Suppressor macrophage (primary cell): ENCODE data around the gene ANKHD1.

Experiments used
- DNase-seq, 4 experiments: peaks; one replicate each; pipeline ENCODE4 v3.0.0-alpha.2; 2020 to 2022
- total RNA-seq, 17 experiments: gene quantifications; one replicate each; lab custom pipeline; 2026; ENCODE audit warnings: mixed read lengths in 6 of 17, inconsistent platforms in 3 of 17; lab: John Stamatoyannopoulos, UW

The ANKHD1 gene, protein sequence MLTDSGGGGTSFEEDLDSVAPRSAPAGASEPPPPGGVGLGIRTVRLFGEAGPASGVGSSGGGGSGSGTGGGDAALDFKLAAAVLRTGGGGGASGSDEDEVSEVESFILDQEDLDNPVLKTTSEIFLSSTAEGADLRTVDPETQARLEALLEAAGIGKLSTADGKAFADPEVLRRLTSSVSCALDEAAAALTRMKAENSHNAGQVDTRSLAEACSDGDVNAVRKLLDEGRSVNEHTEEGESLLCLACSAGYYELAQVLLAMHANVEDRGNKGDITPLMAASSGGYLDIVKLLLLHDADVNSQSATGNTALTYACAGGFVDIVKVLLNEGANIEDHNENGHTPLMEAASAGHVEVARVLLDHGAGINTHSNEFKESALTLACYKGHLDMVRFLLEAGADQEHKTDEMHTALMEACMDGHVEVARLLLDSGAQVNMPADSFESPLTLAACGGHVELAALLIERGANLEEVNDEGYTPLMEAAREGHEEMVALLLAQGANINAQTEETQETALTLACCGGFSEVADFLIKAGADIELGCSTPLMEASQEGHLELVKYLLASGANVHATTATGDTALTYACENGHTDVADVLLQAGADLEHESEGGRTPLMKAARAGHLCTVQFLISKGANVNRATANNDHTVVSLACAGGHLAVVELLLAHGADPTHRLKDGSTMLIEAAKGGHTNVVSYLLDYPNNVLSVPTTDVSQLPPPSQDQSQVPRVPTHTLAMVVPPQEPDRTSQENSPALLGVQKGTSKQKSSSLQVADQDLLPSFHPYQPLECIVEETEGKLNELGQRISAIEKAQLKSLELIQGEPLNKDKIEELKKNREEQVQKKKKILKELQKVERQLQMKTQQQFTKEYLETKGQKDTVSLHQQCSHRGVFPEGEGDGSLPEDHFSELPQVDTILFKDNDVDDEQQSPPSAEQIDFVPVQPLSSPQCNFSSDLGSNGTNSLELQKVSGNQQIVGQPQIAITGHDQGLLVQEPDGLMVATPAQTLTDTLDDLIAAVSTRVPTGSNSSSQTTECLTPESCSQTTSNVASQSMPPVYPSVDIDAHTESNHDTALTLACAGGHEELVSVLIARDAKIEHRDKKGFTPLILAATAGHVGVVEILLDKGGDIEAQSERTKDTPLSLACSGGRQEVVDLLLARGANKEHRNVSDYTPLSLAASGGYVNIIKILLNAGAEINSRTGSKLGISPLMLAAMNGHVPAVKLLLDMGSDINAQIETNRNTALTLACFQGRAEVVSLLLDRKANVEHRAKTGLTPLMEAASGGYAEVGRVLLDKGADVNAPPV (N-terminal part only)
- total RNA-seq = 1.4 to 7.8 (median 4.0) reads per million in 17 experiments

DNA sequence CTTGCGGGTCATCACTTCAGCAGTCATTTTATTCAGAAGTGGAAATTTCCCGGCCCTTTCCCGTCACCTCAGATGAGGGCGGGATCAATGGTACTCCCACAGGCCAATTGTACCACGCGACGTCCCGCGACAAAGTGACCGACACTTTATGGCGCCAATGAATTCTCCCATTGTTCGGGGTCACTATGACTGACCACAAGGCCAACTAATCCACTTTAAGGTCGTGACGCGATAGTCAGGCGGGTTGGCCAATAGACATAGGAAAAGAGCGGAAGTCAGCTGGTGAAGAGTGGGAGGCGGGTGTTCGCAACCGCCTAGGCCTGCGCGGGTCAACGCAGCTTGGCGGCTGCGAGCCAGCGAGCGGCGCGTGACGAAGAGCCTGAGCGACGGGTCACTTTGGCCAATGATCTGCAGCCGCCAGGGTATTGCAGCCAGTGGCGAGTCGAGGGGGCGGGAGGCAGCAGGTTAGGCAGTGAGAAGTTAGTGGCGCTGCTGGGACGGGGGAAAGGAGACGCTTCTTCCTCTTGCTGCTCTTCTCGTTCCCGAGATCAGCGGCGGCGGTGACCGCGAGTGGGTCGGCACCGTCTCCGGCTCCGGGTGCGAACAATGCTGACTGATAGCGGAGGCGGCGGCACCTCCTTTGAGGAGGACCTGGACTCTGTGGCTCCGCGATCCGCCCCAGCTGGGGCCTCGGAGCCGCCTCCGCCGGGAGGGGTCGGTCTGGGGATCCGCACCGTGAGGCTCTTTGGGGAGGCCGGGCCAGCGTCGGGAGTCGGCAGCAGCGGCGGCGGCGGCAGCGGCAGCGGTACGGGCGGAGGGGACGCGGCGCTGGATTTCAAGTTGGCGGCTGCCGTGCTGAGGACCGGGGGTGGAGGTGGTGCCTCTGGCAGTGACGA, at the start of gene ANKHD1:
ANKHD1 (plus strand) TSS at position 472 of the 896 bp plus-strand sequence; CDS start at position 607, 135 bp downstream.
- DNase-seq = peak; percentile 100

DNA sequence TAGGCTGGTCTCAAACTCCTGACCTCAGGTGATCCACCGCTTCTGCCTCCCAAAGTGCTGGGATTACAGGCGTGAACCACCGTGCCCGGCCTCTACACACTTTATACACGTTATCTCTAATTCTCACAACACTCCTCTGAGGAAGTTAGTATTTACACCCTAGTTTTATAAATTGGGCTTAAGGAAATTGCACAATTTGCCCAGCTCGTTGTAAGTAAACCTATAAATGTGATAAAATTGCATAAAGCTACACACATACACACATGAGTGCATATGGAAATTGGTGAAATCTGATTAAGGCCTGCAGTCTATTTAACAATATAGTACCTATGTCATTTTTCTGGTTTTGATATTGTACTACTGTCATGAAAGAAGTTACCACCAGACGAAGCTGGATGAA, 46.1 kb upstream of the ANKHD1 start:
- peak in 2 of 4 experiments; percentile 41 to 49 for DNase-seq

DNA sequence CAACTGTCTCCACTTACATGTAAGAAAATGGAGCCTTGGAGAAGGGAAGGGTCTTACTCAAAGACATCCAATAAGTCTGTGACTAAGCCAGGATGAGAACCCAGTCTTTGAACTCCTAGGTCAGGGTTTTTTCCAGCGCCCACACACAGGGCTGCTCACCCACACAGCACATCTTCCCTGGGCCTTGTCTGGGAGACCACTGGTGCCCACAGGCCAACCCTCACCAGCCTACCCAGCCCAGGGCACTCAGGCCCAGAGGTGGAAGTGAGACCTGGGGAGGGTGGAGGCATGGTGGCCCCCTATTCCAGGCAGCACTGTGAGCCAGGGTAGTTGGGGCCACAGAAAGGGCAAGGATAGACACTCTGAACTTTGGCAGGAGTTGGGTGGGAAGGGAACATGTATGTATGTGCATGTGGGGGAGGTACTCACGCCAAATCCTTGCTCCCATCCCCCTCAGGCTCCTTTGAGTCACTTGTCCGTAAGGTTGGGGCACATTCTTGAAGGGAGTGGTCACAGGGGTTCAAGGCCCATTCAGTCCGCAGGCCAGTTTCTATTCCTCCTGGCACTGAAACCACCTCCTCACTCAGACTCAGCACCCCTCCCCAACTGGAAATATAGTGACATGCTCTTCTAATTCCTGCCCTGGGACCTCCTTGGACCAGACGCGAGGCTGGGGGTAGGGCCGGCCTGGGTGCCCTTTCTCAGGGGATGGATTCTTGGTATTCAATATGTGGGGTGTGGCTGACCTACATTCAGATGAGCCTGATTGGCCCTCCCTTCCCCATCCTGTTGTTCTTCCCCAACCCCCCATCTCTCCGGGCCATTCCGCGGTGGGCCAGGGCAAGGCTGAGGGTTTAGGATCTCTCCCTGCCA, 44.5 kb upstream of the ANKHD1 start:
- DNase-seq = peak in 2 of 4 experiments; percentile 29 to 30

DNA sequence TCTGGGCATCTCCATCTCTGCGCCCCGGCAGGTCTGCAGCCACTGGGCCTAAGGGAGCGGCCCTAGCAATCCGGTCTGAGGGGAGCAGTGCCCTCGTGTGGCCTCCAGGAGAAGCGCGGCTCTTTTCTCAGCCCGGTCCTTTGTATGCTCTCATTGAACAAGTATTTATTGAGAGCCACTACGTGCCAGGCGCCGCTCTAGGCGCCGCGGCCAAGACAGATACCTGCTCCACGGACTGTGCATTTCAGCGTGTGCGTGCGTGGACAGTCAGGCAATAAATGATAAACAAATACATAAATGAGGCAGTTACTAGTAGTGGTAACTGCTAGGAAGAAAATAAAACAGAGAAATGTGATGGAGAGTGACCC, 43.9 kb upstream of the ANKHD1 start:
- DNase-seq = peak; percentile 83 to 90 (median 88)

DNA sequence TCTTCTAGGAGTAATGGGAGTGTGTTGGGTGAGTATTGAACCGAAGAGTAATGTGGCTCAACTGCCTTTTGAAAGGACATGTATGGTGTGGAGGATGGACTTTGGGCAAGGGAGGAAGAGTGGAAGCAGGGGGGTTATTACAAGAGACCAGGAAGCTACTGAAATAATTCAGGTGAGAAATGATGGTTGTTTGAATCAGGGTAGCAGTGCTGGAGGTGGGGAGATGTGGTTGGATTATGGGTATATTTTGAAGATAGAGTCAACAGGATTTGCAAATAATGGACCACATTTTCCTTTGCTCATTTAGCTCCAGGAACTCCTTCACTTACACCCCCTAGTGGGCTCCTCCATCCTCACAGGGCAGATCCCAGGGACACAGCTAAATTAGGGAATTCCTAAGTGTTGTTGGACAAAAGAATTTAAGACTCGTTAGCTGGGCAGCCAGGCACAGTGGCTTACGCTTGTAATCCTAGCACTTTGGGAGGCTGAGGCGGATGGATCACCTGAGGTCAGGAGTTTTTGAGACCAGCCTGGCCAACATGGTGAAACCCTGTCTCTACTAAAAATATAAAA, 42.8 kb upstream of the ANKHD1 start:
- DNase-seq = peak in 1 of 4 experiments; percentile 51

DNA sequence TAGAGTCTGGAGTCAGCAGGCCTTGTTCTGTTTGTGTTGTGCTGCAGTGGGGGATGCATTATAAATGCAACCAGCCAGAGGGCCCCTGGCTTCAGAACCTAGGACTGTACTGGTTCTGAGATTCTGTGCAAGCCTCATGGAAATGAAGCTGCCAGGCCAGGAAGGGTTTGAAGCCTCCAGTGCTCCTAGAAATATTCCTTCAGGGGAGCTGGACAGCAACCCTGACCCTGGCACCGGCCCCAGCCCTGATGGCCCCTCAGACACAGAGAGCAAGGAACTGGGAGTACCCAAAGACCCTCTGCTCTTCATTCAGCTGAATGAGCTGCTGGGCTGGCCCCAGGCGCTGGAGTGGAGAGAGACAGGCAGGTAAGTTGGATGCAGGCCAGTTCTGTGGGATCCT, 41.5 kb upstream of the ANKHD1 start, which contains the start of gene SLC4A9:
SLC4A9 (plus strand) TSS at position 94 of the 400 bp plus-strand sequence; CDS start at position 137, 43 bp downstream.
- DNase-seq = no peak

DNA sequence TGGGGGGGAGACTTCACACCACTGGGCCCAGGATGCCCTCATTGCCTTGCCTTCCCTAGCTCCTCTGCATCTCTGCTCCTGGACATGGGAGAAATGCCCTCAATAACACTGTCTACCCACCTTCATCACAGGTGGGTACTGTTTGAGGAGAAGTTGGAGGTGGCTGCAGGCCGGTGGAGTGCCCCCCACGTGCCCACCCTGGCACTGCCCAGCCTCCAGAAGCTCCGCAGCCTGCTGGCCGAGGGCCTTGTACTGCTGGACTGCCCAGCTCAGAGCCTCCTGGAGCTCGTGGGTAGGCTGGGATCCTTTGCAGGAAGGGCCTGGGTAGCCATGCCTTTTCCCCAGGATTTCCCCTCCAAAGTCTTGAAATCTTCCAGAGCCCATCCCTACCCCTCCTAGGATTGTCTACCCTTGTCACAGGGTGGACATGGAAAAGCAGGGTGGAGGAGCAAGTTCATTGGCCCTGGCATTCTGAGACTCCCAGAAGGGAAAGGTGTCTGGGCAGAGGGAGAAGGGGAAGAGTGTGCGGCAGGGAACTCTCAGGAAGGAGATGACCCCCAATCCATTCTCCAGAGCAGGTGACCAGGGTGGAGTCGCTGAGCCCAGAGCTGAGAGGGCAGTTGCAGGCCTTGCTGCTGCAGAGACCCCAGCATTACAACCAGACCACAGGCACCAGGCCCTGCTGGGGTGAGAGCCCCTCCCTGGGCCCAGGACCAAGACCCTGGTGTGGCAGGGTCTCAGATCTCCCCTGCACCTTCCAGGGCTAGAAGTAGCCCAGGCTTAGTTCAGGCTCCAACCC, 40.8 kb upstream of the ANKHD1 start:
- no peak for DNase-seq

DNA sequence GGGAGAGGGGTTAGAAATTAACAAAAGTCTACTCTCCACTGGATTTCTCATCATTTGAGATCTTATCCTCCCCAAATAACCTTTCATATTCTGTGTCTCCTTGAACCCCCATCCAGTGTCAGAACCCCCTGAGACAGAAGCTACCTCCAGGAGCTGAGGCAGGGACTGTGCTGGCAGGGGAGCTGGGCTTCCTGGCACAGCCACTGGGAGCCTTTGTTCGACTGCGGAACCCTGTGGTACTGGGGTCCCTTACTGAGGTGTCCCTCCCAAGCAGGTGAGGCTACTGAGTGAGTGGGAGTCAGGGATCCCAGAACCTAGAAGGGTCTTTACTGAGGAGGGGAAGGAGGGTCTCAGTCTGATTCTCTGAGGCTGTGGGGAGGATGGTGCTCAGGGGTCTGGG, 39.7 kb upstream of the ANKHD1 start:
- DNase-seq = no peak

DNA sequence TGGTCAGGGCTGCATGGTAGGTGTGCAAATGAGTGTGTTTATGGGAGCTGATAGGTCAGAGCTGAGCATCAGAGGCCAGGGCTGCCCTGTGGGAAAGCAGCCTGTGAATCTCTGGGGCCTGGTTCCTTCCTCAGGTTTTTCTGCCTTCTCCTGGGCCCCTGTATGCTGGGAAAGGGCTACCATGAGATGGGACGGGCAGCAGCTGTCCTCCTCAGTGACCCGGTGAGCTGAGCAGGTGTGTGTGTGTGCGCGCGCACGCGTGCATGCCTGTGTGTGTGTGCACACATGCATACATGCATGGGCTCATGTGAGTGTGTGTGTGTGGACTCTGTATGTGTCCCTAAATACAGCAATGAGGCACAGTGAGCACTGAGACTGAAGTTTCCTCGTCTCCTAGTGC, 39.3 kb upstream of the ANKHD1 start:
- no peak for DNase-seq

DNA sequence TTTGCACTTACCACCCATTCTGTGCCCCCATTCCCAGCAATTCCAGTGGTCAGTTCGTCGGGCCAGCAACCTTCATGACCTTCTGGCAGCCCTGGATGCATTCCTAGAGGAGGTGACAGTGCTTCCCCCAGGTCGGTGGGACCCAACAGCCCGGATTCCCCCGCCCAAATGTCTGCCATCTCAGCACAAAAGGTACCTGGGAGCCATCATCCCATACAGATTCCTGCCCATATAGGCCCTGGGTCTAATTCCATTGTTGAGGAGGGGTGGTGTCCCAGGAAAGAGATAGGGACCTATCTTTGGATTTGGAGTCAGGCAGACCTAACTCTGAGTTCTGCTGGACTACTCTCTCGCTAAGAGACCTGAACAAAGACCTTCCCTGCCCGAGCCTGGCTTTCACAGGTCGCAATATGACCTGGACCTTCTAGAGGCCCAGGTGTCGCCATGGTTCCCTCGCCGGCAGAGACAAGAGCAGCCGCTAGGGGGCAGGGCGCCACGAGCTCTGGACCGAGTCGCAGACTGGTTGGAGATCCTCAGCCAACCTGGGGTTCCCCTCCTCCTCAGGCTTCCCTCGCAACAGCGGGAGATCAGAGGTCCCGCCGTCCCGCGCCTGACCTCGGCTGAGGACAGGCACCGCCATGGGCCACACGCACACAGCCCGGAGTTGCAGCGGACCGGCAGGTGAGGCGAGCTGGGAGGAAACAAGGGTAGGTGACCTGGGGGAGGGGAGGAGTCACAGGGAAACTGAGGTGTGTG, 38.6 kb upstream of the ANKHD1 start:
- DNase-seq = peak; percentile 82 to 91 (median 86)

DNA sequence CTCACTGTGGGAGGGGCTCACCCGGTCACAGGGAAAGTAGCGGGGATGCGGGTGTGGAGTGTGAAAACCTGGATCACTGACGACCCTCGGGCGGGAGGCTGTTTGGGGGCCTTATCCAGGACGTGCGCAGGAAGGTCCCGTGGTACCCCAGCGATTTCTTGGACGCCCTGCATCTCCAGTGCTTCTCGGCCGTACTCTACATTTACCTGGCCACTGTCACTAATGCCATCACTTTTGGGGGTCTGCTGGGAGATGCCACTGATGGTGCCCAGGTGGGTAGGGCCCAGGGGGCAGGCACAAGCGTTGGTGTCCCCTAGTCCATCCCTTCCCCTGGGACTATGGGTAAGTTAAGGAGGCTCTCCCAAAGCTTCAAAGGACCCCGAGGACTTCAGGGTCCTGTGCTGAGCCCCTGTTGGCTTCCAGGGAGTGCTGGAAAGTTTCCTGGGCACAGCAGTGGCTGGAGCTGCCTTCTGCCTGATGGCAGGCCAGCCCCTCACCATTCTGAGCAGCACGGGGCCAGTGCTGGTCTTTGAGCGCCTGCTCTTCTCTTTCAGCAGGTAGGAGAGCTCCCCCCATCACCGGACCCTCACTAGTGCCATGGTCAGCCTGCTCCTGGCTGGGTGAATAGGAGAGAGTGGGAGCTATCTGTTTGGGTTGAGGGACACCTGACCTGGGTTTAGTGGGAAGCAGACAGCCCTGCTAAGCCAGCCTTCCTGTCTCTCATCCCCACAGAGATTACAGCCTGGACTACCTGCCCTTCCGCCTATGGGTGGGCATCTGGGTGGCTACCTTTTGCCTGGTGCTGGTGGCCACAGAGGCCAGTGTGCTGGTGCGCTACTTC, 37.8 kb upstream of the ANKHD1 start:
- no peak for DNase-seq

DNA sequence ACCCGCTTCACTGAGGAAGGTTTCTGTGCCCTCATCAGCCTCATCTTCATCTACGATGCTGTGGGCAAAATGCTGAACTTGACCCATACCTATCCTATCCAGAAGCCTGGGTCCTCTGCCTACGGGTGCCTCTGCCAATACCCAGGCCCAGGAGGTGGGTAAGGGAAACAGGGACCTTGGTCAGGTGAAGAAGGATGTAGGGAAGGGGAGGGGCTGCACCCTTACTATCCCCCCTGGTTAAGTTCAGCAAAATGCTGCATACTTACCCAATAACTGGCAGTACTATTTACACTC, 37.2 kb upstream of the ANKHD1 start:
- no peak for DNase-seq

DNA sequence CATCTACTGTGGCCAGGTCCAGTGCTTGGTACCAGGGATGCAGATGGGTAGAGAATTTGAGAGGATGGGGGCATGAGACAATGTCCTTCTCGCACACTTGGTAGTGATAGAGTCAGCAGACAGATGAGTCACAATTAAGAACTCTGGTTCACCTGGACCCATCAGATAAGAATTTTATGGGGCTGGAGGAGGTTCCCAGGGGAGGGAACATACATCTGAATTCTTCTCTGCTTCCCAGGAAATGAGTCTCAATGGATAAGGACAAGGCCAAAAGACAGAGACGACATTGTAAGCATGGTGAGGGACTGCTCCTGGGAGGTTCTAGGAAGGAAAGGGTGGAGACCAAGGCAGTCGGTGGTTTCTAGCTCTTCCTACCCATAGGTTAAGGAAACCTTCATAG, 36.4 kb upstream of the ANKHD1 start:
- DNase-seq = no peak

DNA sequence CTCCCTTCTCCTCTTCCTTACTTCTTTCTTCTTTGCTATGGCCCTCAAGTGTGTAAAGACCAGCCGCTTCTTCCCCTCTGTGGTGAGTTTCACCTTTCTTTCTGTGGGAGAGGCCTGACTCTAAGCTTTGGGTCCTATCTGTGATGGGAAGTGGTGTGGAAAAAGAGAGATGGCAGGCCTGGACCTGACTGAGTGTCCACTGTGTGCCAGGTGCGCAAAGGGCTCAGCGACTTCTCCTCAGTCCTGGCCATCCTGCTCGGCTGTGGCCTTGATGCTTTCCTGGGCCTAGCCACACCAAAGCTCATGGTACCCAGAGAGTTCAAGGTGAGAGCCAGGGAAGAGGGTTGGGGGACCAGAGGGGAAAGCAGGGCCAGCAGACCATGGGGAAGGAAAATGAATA, 35.7 kb upstream of the ANKHD1 start:
- no peak for DNase-seq

DNA sequence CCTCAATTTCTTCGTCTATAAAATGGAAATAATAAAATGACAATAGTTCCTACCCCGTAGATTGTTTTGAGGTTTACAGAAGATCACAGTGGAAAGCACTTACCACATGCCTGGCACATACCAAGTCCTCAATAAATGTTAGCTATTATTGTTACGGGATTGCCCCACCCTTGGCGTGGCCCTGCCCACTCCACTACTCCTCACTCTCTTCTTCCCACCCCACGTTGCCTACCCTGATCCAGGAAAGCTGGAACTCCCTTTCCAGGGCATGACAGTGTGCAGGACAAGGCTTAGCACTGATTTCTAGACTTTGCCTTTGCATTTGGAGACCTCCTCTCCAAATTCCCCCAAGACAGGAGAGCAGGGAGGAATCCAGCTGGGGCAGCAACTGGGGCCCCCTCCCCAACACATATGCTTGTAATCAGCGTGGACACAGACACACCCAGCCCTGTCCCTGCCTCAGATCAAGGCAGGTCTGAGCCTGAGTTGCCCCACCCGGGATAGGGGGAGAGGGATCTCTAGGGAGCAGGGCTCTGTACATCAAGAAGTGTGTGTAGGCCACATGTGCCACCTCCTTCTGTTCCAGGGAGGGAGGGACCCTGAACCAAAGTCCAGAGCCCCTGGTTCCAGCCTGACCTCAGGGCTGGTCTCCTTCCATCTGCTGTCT, 34.9 kb upstream of the ANKHD1 start:
- DNase-seq = no peak

DNA sequence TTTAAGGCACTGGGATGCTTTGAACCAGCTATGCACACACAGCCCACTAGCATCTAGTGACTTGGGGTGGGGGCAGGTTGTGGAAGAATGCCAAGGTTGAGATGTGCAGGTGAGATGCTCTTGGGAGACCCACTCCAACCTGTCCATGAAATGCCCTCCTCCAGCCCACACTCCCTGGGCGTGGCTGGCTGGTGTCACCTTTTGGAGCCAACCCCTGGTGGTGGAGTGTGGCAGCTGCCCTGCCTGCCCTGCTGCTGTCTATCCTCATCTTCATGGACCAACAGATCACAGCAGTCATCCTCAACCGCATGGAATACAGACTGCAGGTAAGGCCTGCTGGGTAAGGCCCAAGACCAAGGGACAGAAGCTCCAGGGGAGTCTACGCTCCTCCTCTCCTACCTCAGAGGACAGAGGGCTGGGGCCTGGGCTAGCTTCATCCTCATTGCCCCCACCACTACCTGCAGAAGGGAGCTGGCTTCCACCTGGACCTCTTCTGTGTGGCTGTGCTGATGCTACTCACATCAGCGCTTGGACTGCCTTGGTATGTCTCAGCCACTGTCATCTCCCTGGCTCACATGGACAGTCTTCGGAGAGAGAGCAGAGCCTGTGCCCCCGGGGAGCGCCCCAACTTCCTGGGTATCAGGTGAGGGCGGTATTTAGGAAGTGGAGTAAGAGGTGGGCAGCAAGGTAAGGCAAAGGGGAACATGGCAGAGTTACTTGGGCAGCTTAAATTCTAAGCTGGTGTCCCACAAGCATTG, 34.2 kb upstream of the ANKHD1 start:
- DNase-seq = no peak
